GM12878 (cell line): ENCODE results near the gene SPATA9. TPM values are rescaled to one million over a fixed set of nuclear protein-coding genes. Genes with fewer than 3 reads are reported as not detected.

ENCODE experiments used
- ATF3 ChIP-seq: IDR thresholded peaks from 2 replicates; pipeline ENCODE4 v1.6.1; 2011; ENCODE audit warnings: low read depth, mild to moderate bottlenecking, low read length, moderate library complexity, borderline replicate concordance; ENCODE audit errors: extremely low read depth
- BCL11A ChIP-seq: IDR thresholded peaks from 2 replicates; pipeline ENCODE4 v1.6.1; 2011; ENCODE audit warnings: low read depth, low read length
- BMI1 ChIP-seq: fragments of 450-650 bp; IDR thresholded peaks from 2 replicates; pipeline ENCODE4 v1.6.1; 2016; ENCODE audit warnings: mild to moderate bottlenecking, moderate library complexity, borderline replicate concordance
- CBFB ChIP-seq: IDR thresholded peaks from 2 replicates; pipeline ENCODE4 v1.6.1; 2016; ENCODE audit warnings: antibody characterized with exemption, low read depth
- CEBPZ ChIP-seq: fragments of 150-350 bp; IDR thresholded peaks from 2 replicates; pipeline ENCODE4 v1.6.1; 2016; ENCODE audit warnings: low read depth, low read length
- CREM ChIP-seq: IDR thresholded peaks from 2 replicates; pipeline ENCODE4 v1.6.1; 2014; ENCODE audit warnings: antibody characterized with exemption, low read depth
- ETV6 ChIP-seq, 2 experiments: fragments of 450-650 bp in 1 of 2; IDR thresholded peaks in 1 of 2; conservative IDR thresholded peaks in 1 of 2; 2 replicates each; pipeline ENCODE4 v1.6.1; 2014; ENCODE audit warnings: antibody characterized with exemption in 1 of 2, borderline replicate concordance in 1 of 2, low read depth in 1 of 2, mild to moderate bottlenecking in 1 of 2, moderate library complexity in 1 of 2
- FOXM1 ChIP-seq: IDR thresholded peaks from 2 replicates; pipeline ENCODE4 v1.6.1; 2012; ENCODE audit warnings: low read depth, mild to moderate bottlenecking, inconsistent platforms, low read length, moderate library complexity
- GATAD2B ChIP-seq: fragments of 450-650 bp; conservative IDR thresholded peaks from 2 replicates; pipeline ENCODE4 v1.6.1; 2017; ENCODE audit warnings: low read depth, mild to moderate bottlenecking, moderate library complexity
- HDAC6 ChIP-seq: fragments of 200-600 bp; sonication (generic); IDR thresholded peaks from one replicate; pipeline ENCODE4 v1.8.0; 2017; ENCODE audit warnings: antibody characterized with exemption; ENCODE audit not compliant: unreplicated experiment
- JUND ChIP-seq: IDR thresholded peaks from 2 replicates; pipeline ENCODE4 v1.6.1; 2012; ENCODE audit warnings: low read depth, mild to moderate bottlenecking, low read length, improper control_type of control experiment, moderate library complexity
- MEF2B ChIP-seq: fragments of 450-650 bp; IDR thresholded peaks from 2 replicates; pipeline ENCODE4 v1.6.1; 2018; ENCODE audit warnings: mild to moderate bottlenecking, moderate library complexity; ENCODE audit not compliant: partially characterized antibody, poor library complexity, severe bottlenecking
- MTA2 ChIP-seq: fragments of 450-650 bp; IDR thresholded peaks from 2 replicates; pipeline ENCODE4 v1.6.1; 2016; ENCODE audit warnings: low read depth, mild to moderate bottlenecking, moderate library complexity
- NBN ChIP-seq: fragments of 450-650 bp; IDR thresholded peaks from 2 replicates; pipeline ENCODE4 v1.6.1; 2016
- NFIC ChIP-seq: IDR thresholded peaks from 2 replicates; pipeline ENCODE4 v1.6.1; 2012; ENCODE audit warnings: low read depth, mild to moderate bottlenecking, inconsistent platforms, low read length, moderate library complexity
- NKRF ChIP-seq: fragments of 450-650 bp; conservative IDR thresholded peaks from 2 replicates; pipeline ENCODE4 v1.6.1; 2017; ENCODE audit warnings: mild to moderate bottlenecking, moderate library complexity
- PAX5 ChIP-seq: IDR thresholded peaks from 2 replicates; pipeline ENCODE4 v1.6.1; 2011; ENCODE audit warnings: low read depth, low read length, borderline replicate concordance
- PKNOX1 ChIP-seq: fragments of 450-650 bp; IDR thresholded peaks from 2 replicates; pipeline ENCODE4 v1.6.1; 2016; ENCODE audit warnings: mild to moderate bottlenecking
- RAD51 ChIP-seq: fragments of 450-650 bp; IDR thresholded peaks from 2 replicates; pipeline ENCODE4 v1.6.1; 2016; ENCODE audit warnings: moderate library complexity, mild to moderate bottlenecking, inconsistent platforms
- RB1 ChIP-seq: fragments of 450-650 bp; formaldehyde crosslinking; IDR thresholded peaks from 2 replicates; pipeline ENCODE4 v1.6.1; 2017; ENCODE audit warnings: mild to moderate bottlenecking, borderline replicate concordance
- RFX5 ChIP-seq: IDR thresholded peaks from 2 replicates; pipeline ENCODE4 v1.6.1; 2011; ENCODE audit warnings: low read depth, low read length, improper control_type of control experiment
- SMARCA5 ChIP-seq: fragments of 450-650 bp; IDR thresholded peaks from 2 replicates; pipeline ENCODE4 v1.6.1; 2017; ENCODE audit warnings: mild to moderate bottlenecking
- TBL1XR1 ChIP-seq: IDR thresholded peaks from 2 replicates; pipeline ENCODE4 v1.6.1; 2012; ENCODE audit warnings: low read depth, low read length, improper control_type of control experiment
- TCF7 ChIP-seq: IDR thresholded peaks from 2 replicates; pipeline ENCODE4 v1.6.1; 2014; ENCODE audit warnings: antibody characterized with exemption, borderline replicate concordance
- ZBED1 ChIP-seq: IDR thresholded peaks from 2 replicates; pipeline ENCODE4 v1.6.1; 2016; ENCODE audit warnings: borderline replicate concordance
- ZNF384 ChIP-seq: IDR thresholded peaks from 2 replicates; pipeline ENCODE4 v1.6.1; 2012; ENCODE audit warnings: low read depth, mild to moderate bottlenecking, low read length, improper control_type of control experiment, borderline replicate concordance
- ZSCAN29 ChIP-seq: fragments of 450-650 bp; IDR thresholded peaks from 2 replicates; pipeline ENCODE4 v1.6.1; 2017; ENCODE audit warnings: mild to moderate bottlenecking, moderate library complexity
- polyA plus RNA-seq, 11 experiments: library from polyadenylated mRNA; depleted of rRNA in 4 of 11; unstranded in 6 of 11; stranded (reverse) in 5 of 11; fragments of >200 nt; fragmentation: Nextera tagmentation in 4 of 11; fragmentation: Illumina TruSeq in 1 of 11; extraction: Ambion mirVana in 4 of 11; extraction: Trizol in 1 of 11; gene quantifications; 1 replicate in 1 of 11; 2 replicates in 10 of 11; pipeline versions ENCODE4 v1.2.1 to v1.2.3, GENCODE V29; 2011 to 2016; ENCODE audit warnings: inconsistent platforms in 2 of 11, missing spikeins in 2 of 11, low read depth in 1 of 11
- total RNA-seq, 4 experiments: library from RNA; depleted of rRNA in 3 of 4; stranded (reverse); fragments of >200 nt in 3 of 4; fragmentation: Illumina TruSeq in 1 of 4; extraction: Trizol in 1 of 4; gene quantifications; 2 replicates each; pipeline versions ENCODE4 v1.2.1 to v1.2.3, GENCODE V29; 2013 to 2021

The SPATA9 gene
- total and polyA plus RNA-seq, 10 of the 15 experiments (the other 5 are each of a cell fraction or from before 2014, with no cell fraction given): 0.11 to 0.49 (median 0.16) TPM; not detected in 1

- TF ChIP-seq PKNOX1: no peak
- TF ChIP-seq NKRF: peak; percentile 24; the same call in 1 of the 2 replicates
- TF ChIP-seq BCL11A: peak; percentile 89
- 0 out of 4 replicates have a peak, but pooled peaks of 1 of the 2 experiments have one; percentile 34 for TF ChIP-seq ETV6 (conservative IDR thresholded peaks at IDR 0.05 in 1 of 2, IDR thresholded peaks at IDR 0.05 in 1 of 2; ENCODE audit: borderline replicate concordance in 1 of 2, low read depth in 1 of 2)
- TF ChIP-seq CREM: 0 out of 2 replicates have a peak, but pooled peaks have one; percentile 60
- peak; percentile 89 for TF ChIP-seq MTA2
- no peak for TF ChIP-seq CEBPZ
- peak; percentile 61; the same call in 1 of the 2 replicates for TF ChIP-seq PAX5
- TF ChIP-seq BMI1: peak; percentile 87
- peak; percentile 79; the same call in 1 of the 2 replicates for TF ChIP-seq GATAD2B
- TF ChIP-seq FOXM1: peak; percentile 92; the same call in 1 of the 2 replicates
- peak; percentile 98 for TF ChIP-seq NFIC
- 0 out of 2 replicates have a peak, but pooled peaks have one; percentile 23 for TF ChIP-seq RAD51
- TF ChIP-seq MEF2B: peak; percentile 97
- peak; percentile 45; the same call in 1 of the 2 replicates for TF ChIP-seq NBN
- no peak for TF ChIP-seq ZNF384
- TF ChIP-seq RFX5: no peak
- no peak for TF ChIP-seq HDAC6
- TF ChIP-seq ATF3: no peak
- TF ChIP-seq CBFB: no peak
- TF ChIP-seq ZBED1: peak; percentile 73; the same call in 1 of the 2 replicates
- 0 out of 2 replicates have a peak, but pooled peaks have one; percentile 33 for TF ChIP-seq ZSCAN29
- TF ChIP-seq RB1: no peak
- no peak for TF ChIP-seq SMARCA5
- TF ChIP-seq TBL1XR1: 0 out of 2 replicates have a peak, but pooled peaks have one; percentile 55
- TF ChIP-seq JUND: peak; percentile 74; the same call in 1 of the 2 replicates
- TF ChIP-seq TCF7: no peak
These were observed 67.7 kb downstream of the SPATA9 start (continued) for GRCh38 chr5:95615164-95615467.
